Stimulated activated naive B cell treated with anti-CD40 and anti-IgM and Interleukin-4, amounts not matched to agents 10 μg/mL and 1 μg/mL and 100 μg/mL, for 72 hours (primary cell): Measurements from ENCODE around the gene CHRM1.

ENCODE experiments used
- ATAC-seq, 2 donors: fragments of 150-1000 bp; cut with Tn5 transposase; replicated peaks; 2 replicates each; pipeline ENCODE4 v1.10.0; 2021; ENCODE audit warnings: moderate library complexity in 1 of 2
- DNase-seq: peaks from one replicate; pipeline ENCODE4 v3.0.0; 2021
- H3K27ac Mint-ChIP-seq: one replicate; pipeline ENCODE4 v1.8.0; 2022; ENCODE audit warnings: mild to moderate bottlenecking, mixed read lengths
- H3K27me3 Mint-ChIP-seq, 2 donors: one replicate each; pipeline ENCODE4 v1.8.0; 2022; ENCODE audit warnings: mixed read lengths in 2 of 2
- H3K36me3 Mint-ChIP-seq, 2 donors: one replicate each; pipeline ENCODE4 v1.8.0; 2022; ENCODE audit warnings: mixed read lengths in 2 of 2, mild to moderate bottlenecking in 1 of 2
- H3K4me1 Mint-ChIP-seq, 2 donors: one replicate each; pipeline ENCODE4 v1.8.0; 2022; ENCODE audit warnings: mixed read lengths in 2 of 2, mild to moderate bottlenecking in 1 of 2
- H3K4me3 Mint-ChIP-seq, 2 donors: one replicate each; pipeline ENCODE4 v1.8.0; 2022; ENCODE audit warnings: mild to moderate bottlenecking in 2 of 2, mixed read lengths in 2 of 2, moderate library complexity in 1 of 2
- H3K9me3 Mint-ChIP-seq, 2 donors: one replicate each; pipeline ENCODE4 v1.8.0; 2022; ENCODE audit warnings: mixed read lengths in 2 of 2, mild to moderate bottlenecking in 1 of 2

The CHRM1 gene

DNA sequence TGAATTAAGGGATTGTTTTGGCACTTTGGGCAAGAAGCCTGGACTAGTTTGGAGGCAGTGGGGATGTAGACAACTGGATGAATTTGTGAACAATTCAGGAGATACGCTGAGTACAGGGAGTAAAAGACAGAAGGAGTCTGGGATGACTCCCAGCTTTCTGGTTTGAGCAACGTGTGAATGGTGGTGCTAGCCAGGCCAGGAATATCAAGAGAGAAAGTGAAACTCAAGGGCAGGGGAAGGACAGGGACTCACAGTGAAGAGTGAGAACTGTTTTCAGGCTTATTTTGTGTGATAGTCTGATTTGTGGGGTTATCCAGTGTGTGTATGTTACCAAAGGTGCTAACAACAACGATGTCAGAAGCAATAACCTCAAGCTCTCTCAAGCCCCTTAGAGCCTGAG, 15.9 kb downstream of the CHRM1 start:
- peaks cover 6% of the 10 kb centered on the region in 2 donors for H3K4me1 Mint-ChIP-seq
- H3K36me3 Mint-ChIP-seq: no peaks in the 10 kb centered on the region
- no peak for DNase-seq
- no peaks in the 10 kb centered on the region for H3K9me3 Mint-ChIP-seq
- no peak overlapping the region for H3K27ac Mint-ChIP-seq
- H3K4me3 Mint-ChIP-seq: no peak overlapping the region
- peaks cover 37 to 55% of the 10 kb centered on the region in 2 donors for H3K27me3 Mint-ChIP-seq
- ATAC-seq: no peak

GRCh38 chr11:62902932-62903331, 18.2 kb downstream of the CHRM1 start:
- Mint-ChIP-seq H3K27ac (no peak overlapping the region), H3K4me3 (no peak overlapping the region), H3K9me3 (no peaks in the 10 kb centered on the region), H3K4me1 (peaks cover 6% of the 10 kb centered on the region in 2 donors), H3K36me3 (no peaks in the 10 kb centered on the region), H3K27me3 (peaks cover 26 to 48% of the 10 kb centered on the region in 2 donors)
- no peak for DNase-seq
- no peak for ATAC-seq

DNA sequence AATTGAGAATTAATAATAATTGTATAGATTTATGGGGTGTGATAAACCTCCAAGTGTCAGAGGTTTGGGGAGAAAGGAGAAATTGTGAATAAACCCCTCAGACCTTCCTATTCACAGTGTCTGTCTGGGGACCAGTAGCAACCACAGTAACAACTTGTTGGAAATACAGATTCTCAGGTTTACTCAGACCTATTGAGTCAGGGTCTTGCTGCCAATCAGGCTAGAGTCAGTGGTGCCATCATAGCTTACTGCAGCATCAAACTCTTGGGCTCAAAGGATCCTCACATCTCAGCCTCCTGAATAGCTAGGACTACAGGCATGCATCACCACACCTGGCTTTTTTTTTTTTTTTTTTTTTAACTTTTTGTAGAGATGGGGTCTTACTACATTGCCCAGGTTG, 23.1 kb downstream of the CHRM1 start:
- Mint-ChIP-seq H3K4me3 (no peak overlapping the region), H3K4me1 (no peaks in the 10 kb centered on the region), H3K27me3 (peaks cover 22 to 43% of the 10 kb centered on the region in 2 donors), H3K9me3 (no peaks in the 10 kb centered on the region), H3K27ac (no peak overlapping the region), H3K36me3 (no peaks in the 10 kb centered on the region)
- DNase-seq: no peak
- no peak for ATAC-seq

- no peaks in the 10 kb centered on the region for H3K9me3 Mint-ChIP-seq
- H3K27me3 Mint-ChIP-seq: peaks cover 22 to 41% of the 10 kb centered on the region in 2 donors
- H3K4me3 Mint-ChIP-seq: no peak overlapping the region
- no peak for DNase-seq
- no peaks in the 10 kb centered on the region for H3K4me1 Mint-ChIP-seq
- no peaks in the 10 kb centered on the region for H3K36me3 Mint-ChIP-seq
- no peak for ATAC-seq
- H3K27ac Mint-ChIP-seq: no peak overlapping the region
Measured at GRCh38 chr11:62897311-62897710, 23.9 kb downstream of the CHRM1 start.

GRCh38 chr11:62896049-62896448, 25.1 kb downstream of the CHRM1 start:
- no peaks in the 10 kb centered on the region for H3K9me3 Mint-ChIP-seq
- H3K4me1 Mint-ChIP-seq: no peaks in the 10 kb centered on the region
- ATAC-seq: no peak
- H3K4me3 Mint-ChIP-seq: no peak overlapping the region
- no peak for DNase-seq
- H3K36me3 Mint-ChIP-seq: no peaks in the 10 kb centered on the region
- no peak overlapping the region for H3K27ac Mint-ChIP-seq
- peaks cover 17 to 34% of the 10 kb centered on the region in 2 donors for H3K27me3 Mint-ChIP-seq

GRCh38 chr11:62895501-62895900, 25.7 kb downstream of the CHRM1 start:
- Mint-ChIP-seq H3K4me1 (no peaks in the 10 kb centered on the region), H3K27me3 (peaks cover 16 to 32% of the 10 kb centered on the region in 2 donors), H3K27ac (no peak overlapping the region), H3K4me3 (no peak overlapping the region), H3K9me3 (no peaks in the 10 kb centered on the region), H3K36me3 (no peaks in the 10 kb centered on the region)
- ATAC-seq: no peak
- DNase-seq: no peak

- DNase-seq: no peak
Measured at GRCh38 chr11:62892077-62892922, 28.9 kb downstream of the CHRM1 start.

DNA sequence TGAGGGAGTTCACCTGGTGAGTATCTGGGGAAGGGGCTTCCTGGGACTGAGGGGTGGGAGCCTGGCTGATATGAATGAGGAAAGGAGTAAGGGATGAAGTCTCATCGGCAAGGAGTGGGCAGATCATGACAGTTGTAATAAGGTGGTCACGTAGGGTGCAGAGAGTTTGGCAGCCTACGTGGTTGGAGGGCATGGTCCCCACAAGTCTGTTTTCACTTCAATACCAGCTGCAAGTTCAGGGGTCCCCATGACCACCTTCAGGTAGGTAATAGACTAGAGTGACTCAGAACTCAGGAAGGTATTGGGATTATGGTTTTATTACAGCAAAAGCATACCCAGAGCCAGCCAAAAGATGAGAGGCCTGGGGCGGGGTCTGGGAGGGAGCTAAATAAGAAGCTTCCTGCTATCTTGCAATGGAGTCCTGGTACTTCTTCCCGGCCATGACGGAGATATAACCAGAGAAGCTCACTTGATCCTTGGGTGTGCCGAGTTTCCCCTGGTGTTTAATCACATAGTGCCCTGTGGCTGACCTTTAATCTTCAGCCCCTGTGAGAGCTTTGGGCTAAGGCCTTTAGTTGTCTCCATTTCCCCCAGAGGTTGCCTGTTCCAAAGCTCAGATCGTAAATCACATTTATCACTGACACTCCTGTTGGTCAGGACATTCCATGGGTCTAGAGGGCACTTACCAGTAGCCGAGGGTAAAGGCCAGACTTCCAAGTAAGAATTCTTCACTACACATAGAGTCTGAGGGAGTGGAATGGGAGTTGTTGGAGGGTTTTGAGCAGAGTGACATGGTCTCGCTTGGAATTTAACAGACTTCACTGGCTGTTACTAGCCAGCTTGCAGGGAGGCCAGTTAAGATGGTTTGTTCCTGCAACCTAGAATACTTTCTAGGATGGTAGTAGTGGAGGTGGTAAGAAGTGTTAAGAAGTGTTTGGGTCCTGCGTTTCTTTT, 31.4 kb downstream of the CHRM1 start:
- ATAC-seq (peak; percentile 22 to 34), DNase-seq (no peak)
- no peaks in the 10 kb centered on the region for H3K9me3 Mint-ChIP-seq
- H3K36me3 Mint-ChIP-seq: peaks cover 41 to 50% of the 10 kb centered on the region in 2 donors
- no peaks in the 10 kb centered on the region for H3K27me3 Mint-ChIP-seq
- peak overlapping the region; percentile 25 for H3K27ac Mint-ChIP-seq
- H3K4me3 Mint-ChIP-seq: no peak overlapping the region
- H3K4me1 Mint-ChIP-seq: peaks cover 10 to 18% of the 10 kb centered on the region in 2 donors

More at GRCh38 chr11:62892077-62892922, 28.9 kb downstream of the CHRM1 start:
- no peak overlapping the region for H3K4me3 Mint-ChIP-seq
- peaks cover 19 to 25% of the 10 kb centered on the region in 2 donors for H3K36me3 Mint-ChIP-seq
- peaks cover 1 to 5% of the 10 kb centered on the region in 2 donors for H3K4me1 Mint-ChIP-seq
- H3K27me3 Mint-ChIP-seq: peaks cover 6 to 13% of the 10 kb centered on the region in 2 donors
- no peak overlapping the region for H3K27ac Mint-ChIP-seq
- no peaks in the 10 kb centered on the region for H3K9me3 Mint-ChIP-seq
- ATAC-seq: no peak

GRCh38 chr11:62889126-62889483, 32.1 kb downstream of the CHRM1 start:
- Mint-ChIP-seq H3K36me3 (peaks cover 46 to 54% of the 10 kb centered on the region in 2 donors), H3K4me3 (no peak overlapping the region), H3K4me1 (peaks cover 11 to 21% of the 10 kb centered on the region in 2 donors)

DNA sequence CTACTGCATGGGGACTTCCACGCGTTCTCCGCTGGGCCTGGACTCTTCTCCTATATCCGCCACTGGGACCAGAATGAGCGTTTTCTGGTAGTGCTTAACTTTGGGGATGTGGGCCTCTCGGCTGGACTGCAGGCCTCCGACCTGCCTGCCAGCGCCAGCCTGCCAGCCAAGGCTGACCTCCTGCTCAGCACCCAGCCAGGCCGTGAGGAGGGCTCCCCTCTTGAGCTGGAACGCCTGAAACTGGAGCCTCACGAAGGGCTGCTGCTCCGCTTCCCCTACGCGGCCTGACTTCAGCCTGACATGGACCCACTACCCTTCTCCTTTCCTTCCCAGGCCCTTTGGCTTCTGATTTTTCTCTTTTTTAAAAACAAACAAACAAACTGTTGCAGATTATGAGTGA, 32.8 kb downstream of the CHRM1 start:
- no peaks in the 10 kb centered on the region for H3K27me3 Mint-ChIP-seq
- H3K4me1 Mint-ChIP-seq: peaks cover 17 to 28% of the 10 kb centered on the region in 2 donors
- peak overlapping the region; percentile 81 for H3K27ac Mint-ChIP-seq
- DNase-seq (no peak), ATAC-seq (no peak)
- H3K36me3 Mint-ChIP-seq: peaks cover 52 to 61% of the 10 kb centered on the region in 2 donors
- H3K9me3 Mint-ChIP-seq: no peaks in the 10 kb centered on the region
- H3K4me3 Mint-ChIP-seq: no peak overlapping the region

More at GRCh38 chr11:62889126-62889483, 32.1 kb downstream of the CHRM1 start:
- DNase-seq (no peak), ATAC-seq (peak in 1 of 2 donors; percentile 5)
- Mint-ChIP-seq H3K27me3 (no peaks in the 10 kb centered on the region), H3K27ac (peak overlapping the region; percentile 81), H3K9me3 (no peaks in the 10 kb centered on the region)

- Mint-ChIP-seq H3K4me1 (peaks cover 32 to 53% of the 10 kb centered on the region in 2 donors), H3K27ac (peak overlapping the region; percentile 47), H3K27me3 (no peaks in the 10 kb centered on the region), H3K9me3 (no peaks in the 10 kb centered on the region), H3K4me3 (peak overlapping the region in 1 of 2 donors; percentile 53), H3K36me3 (peaks cover 79 to 88% of the 10 kb centered on the region in 2 donors)
- no peak for DNase-seq
- ATAC-seq: no peak
Measured at GRCh38 chr11:62885137-62885750, 35.9 kb downstream of the CHRM1 start.

GRCh38 chr11:62883673-62884072, 37.5 kb downstream of the CHRM1 start:
- Mint-ChIP-seq H3K36me3 (peaks cover 74 to 83% of the 10 kb centered on the region in 2 donors), H3K27ac (peak overlapping the region; percentile 100), H3K4me3 (peak overlapping the region; percentile 94), H3K27me3 (no peaks in the 10 kb centered on the region), H3K9me3 (no peaks in the 10 kb centered on the region), H3K4me1 (peaks cover 34 to 63% of the 10 kb centered on the region in 2 donors)
- no peak for DNase-seq
- ATAC-seq: no peak

DNA sequence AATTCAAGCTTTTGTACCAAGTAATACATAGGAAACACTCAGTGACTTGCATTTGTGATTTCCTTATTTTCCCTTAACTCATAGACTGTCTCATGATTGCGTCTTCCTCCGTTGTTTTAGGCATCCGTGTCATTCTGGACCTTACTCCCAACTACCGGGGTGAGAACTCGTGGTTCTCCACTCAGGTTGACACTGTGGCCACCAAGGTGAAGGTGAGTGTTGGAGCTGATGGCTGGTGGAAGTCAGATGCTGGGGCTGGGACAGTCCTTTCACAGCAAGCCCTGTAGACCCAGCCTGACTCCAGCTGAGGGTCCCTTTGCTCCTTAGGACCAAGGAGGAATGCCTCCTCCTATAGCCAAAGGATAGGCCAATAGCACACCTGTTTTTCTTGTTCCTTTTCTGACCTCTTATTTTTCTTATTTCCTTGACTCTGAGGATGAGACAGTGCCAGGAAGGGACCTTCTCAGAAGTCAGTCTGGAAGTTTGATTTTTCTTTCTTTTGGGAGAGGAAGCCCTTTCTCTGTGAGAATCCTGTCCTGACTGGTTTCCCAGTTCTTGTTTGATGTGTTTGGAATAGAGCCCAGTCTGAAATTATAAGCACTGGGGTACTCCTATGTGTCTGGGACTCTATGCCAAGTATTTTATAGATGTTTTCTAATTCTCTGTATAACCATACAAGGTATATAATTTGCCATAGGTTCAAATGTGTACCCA, 38.2 kb downstream of the CHRM1 start:
- DNase-seq (no peak), ATAC-seq (no peak)
- Mint-ChIP-seq H3K27me3 (no peaks in the 10 kb centered on the region), H3K36me3 (peaks cover 69 to 80% of the 10 kb centered on the region in 2 donors), H3K4me1 (peaks cover 34 to 63% of the 10 kb centered on the region in 2 donors), H3K4me3 (peak overlapping the region; percentile 94), H3K27ac (peak overlapping the region; percentile 100), H3K9me3 (no peaks in the 10 kb centered on the region)
